GM12801 (cell line): ENCODE data around the gene NDUFB11.

Experiments
- TF ChIP-seq, protein P1 (sequence below): IDR thresholded peaks from one replicate; pipeline ENCODE4 v1.5.1; 2011; ENCODE audit warnings: control low read depth; ENCODE audit not compliant: insufficient read length; ENCODE audit errors: extremely low read depth

NDUFB11 gene

DNA sequence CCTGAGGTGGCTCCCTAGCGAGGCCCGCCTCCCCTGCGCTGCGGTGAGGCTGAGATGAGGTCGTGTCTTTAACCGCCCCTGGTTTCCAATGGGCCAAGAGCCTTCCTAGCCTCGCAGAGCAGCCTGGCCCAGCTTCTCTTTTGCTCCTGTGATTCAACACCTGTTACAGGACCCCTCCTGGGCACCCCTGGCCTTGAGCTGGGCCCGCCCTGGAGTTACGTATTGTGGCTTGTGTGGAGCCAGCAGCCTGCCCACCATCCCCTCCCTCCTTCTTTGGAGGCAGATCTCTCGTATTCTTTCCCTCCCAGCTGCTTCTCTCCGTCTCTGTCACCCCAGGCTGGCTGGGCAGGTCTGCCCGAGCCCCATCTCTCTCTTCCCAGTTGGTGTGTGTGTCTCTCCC lies 29.9 kb upstream of the NDUFB11 start:
- TF ChIP-seq, protein P1, sequence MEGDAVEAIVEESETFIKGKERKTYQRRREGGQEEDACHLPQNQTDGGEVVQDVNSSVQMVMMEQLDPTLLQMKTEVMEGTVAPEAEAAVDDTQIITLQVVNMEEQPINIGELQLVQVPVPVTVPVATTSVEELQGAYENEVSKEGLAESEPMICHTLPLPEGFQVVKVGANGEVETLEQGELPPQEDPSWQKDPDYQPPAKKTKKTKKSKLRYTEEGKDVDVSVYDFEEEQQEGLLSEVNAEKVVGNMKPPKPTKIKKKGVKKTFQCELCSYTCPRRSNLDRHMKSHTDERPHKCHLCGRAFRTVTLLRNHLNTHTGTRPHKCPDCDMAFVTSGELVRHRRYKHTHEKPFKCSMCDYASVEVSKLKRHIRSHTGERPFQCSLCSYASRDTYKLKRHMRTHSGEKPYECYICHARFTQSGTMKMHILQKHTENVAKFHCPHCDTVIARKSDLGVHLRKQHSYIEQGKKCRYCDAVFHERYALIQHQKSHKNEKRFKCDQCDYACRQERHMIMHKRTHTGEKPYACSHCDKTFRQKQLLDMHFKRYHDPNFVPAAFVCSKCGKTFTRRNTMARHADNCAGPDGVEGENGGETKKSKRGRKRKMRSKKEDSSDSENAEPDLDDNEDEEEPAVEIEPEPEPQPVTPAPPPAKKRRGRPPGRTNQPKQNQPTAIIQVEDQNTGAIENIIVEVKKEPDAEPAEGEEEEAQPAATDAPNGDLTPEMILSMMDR = no peak

DNA sequence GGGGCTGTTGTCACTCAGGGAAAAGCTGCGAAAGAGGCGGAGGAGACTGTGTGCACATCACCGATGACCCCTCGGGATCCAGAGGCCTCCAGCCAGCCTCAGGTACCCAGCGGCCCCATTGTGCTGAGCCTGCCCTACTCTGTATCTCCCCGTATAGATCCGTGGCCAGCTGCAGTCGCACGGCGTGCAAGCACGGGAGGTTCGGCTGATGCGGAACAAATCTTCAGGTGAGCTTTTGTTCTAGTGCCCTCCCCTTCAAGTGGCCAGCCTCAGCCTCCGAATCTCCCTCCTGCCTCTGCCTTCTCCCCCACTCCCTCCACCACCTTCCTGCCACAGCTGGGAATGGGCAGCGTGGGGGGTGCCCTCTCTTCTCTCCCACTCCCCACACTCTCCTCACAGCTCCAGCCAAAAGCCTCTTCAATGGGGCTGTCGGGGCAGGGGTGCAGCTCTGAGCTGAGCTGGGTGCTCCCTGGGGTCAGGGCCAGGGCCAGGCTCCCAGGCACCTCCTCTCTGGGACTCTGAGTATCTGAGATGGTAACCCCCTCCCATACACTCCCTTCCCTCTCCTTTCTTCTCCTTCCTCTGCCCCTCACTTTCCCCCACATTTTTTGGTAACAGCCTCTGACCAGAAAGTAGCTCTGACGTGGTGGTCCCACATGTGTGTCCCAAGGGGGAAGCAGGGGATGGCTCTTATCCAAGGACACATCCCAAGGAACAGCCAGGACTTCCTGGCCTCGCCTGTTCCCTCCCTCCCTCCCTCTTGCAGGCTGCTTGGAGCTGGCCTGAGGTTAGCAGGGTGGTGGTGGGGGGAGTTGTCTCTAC lies 28.7 kb upstream of the NDUFB11 start:
- TF ChIP-seq, protein P1 = no peak

DNA sequence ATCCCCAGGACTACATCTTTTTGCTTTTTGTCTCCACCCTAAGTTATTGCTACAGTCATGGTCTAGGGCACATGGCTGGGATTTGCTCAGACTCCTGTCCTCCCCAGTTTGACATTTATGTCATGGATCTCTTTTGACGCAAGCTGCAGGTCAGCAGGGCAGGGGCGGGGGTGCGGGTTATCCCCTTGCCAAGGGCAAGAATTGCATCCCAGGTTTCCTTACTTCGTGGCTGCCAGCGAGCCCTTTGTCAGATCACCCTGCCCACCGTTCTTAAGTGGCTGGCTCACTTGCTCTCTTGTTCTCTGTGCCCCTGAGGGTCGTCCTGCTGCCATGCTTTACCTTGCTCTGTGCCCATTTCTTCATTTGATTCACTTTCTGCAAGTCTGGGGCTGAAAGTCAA lies 28.0 kb upstream of the NDUFB11 start:
- TF ChIP-seq, protein P1 = no peak

DNA sequence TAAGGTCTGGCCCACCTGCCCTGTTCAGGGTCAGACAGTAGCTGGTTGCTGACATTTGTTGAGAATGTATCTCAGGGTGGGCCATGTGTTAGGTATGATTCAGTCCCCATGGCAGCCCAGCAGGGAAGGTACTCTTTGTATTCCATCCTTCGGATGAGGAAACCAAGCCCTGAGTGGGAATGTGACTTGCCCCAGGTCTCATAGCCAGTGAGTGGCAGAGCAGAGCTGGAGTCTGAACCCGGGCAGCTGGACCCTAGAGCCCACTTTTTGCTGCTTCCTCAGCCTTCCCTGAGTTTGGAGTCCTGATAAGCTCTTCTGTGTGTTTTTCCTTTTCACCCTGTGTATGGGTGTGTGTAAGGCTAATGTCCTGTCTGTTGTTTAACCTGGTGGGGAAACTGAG lies 27.5 kb upstream of the NDUFB11 start:
- TF ChIP-seq, protein P1 = no peak

DNA sequence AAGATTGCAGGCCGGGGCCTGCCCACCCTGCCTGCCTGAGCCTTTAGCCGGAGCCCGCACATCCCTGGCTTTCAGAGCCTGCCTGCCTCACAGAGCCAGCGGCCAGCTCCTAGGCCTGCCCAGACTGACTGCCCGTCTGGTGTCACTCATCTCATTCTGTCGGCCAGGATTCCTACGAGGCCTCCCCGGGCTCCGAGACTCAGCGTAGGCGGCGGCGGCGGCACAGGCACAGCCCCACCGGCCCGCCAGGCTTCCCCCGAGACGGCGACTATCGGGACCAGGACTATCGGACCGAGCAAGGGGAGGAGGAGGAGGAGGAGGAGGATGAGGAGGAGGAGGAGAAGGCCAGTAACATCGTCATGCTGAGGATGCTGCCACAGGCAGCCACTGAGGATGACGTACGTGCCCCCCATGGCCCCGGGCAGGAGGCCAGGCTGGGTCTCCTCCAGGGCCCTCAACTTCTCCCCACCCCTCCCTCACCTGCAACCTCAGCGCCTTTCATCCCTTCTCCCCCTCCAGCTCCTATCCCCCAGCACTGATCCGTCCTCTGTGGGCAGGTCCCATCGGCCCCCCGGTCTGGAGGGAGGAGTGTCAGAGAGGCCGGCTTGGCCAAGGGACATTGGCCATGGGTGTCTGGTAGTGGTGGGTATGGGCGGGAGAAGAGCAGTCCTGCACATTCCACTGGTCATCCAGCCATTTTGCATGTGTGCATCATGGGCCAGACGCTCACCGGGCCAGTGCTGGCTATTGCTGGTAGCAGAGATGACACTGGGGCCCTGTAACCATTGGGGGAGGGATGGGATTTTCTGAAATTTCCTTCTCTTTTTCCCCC lies 26.6 kb upstream of the NDUFB11 start:
- TF ChIP-seq, protein P1 = no peak

DNA sequence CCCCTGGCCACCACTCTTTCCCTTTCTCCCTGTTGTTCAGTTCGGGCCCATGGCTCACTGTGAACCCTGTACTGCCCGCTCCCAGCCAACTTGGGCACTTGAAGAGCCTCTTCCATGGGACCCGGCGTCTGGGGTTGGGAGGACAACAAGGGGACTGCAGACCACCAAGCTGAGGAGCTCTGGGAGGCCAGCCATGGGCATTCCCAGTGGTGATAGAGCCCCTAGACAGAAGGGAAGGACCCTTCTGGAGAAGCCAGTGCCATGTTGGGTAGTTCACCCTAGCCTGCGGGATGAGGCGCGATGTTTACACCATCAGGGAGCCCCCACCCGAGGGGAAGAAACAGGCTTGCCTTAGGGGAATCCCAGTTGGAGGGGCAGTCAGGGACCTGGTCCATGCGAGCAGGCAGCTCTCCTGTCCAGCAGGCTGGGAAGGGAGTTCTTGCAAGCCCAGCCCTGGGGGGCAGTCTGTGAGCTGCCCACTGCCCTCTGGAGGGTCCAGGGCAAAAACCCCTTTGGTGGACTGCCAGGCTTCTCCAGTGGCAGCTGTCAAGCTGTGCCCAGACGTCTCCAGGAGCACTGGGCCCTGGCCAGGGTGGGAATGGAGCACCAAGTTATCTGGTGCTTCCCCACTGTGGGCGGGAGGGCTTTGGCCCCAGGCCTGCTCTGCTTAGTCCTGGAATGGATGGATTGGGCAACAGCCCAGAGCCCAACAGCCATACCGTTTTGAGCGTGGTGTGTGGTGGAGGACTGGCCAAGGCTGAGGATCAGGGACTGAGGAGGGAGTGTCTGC lies 25.4 kb upstream of the NDUFB11 start:
- TF ChIP-seq, protein P1 = no peak

DNA sequence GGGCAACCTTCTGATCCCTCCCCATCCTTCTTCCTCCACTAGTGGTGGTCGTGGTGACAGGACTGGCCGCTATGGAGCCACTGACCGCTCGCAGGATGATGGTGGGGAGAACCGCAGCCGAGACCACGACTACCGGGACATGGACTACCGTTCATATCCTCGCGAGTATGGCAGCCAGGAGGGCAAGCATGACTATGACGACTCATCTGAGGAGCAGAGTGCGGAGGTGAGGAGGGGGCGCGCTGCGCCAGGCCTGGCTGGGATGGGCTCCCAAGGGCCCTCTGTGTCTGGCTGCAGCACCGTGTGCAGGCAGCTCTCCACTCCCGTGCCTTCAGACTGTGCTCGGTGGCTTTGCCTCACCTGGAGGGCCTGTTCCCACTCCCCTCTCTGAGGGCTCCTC lies 24.8 kb upstream of the NDUFB11 start:
- TF ChIP-seq, protein P1 = no peak
